T-helper 2 cell treated with Interferon-gamma antibody and Interleukin-4, amounts not matched to agents 100 ng/mL and 5 ng/mL, for 36 hours (primary cell): ENCODE measurements around the gene ZNF223. TPM values are rescaled to one million over a fixed set of nuclear protein-coding genes. Genes with fewer than 3 reads are reported as not detected.

Source experiments
- intact Hi-C: fragments of 100-400 bp; cut with micrococcal nuclease; formaldehyde crosslinking; loops from one replicate; pipeline ENCODE4 v1.15.1; 2023
- total RNA-seq: library from RNA; stranded (reverse); gene quantifications from 2 replicates; pipeline ENCODE4 v1.2.3, GENCODE V29; 2022

Gene ZNF223
- total RNA-seq, 1 donor from 2014 or later, result 0.27 TPM

DNA sequence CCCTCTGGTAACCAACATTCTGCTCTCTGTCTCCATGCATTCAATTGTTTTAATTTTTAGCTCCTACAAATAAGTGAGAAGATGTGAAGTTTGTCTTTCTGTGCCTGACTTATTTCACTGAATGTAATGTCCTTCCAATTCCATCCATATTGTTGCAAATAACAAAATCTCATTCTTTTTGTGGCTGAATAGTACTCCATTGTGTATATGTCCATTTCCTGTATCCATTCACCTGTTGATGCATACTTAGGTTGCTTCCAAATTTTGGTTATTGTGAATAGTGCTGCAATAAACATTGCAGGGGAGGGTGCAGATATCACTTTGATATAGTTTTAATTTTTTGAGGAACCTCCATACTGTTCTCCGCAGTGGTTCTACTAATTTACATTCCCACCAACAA is 17.6 kb downstream of the ZNF223 start:
- intact Hi-C loops, result no loop called here

DNA sequence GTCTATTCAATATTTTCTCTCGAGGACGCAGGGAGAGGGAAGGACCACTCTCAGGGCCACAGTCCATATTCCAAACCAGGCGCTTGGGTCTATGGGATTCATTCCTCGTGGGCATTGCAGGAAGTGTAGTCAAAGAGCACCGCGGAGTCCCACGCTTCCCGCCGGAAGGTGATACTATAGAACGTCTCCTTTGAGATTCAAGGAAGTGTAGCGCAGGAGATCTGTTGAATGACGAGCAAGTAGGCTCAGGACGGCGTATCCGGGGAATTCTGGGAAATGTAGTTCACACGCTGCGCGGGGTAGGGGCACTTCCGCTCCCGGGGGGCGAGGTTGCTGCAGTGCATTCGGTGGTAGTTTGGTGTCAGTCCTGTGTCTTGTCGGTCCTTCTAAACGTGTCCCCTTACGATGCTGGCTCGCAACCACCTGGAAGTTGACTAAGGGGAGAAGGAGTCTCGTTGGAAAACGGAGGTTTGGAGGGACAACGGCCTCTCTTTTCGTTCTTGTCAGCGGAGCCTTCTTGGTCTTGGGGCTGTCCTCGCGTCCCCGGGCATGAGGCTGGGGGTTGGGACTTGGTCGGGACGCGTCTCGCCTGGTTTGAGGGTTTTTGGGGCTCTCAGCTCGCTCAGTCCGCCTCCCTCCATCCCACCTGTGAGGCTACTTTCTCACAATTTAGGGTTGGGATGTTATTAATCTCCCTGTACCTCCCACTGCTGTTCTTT is 20.1 kb downstream of the ZNF223 start, which contains the start of gene ZNF284:
ZNF284 (plus strand) TSS at position 336 of the 719 bp plus-strand sequence. CDS start 4,231 bp downstream, outside the sequence.
- intact Hi-C loops, result loop anchor here (1.0 to 5.0 kb wide), 5 partner anchors 22 to 245 kb away; partner anchors contain the start of genes ZNF155, ZNF222, ZNF224 and ZNF234

DNA sequence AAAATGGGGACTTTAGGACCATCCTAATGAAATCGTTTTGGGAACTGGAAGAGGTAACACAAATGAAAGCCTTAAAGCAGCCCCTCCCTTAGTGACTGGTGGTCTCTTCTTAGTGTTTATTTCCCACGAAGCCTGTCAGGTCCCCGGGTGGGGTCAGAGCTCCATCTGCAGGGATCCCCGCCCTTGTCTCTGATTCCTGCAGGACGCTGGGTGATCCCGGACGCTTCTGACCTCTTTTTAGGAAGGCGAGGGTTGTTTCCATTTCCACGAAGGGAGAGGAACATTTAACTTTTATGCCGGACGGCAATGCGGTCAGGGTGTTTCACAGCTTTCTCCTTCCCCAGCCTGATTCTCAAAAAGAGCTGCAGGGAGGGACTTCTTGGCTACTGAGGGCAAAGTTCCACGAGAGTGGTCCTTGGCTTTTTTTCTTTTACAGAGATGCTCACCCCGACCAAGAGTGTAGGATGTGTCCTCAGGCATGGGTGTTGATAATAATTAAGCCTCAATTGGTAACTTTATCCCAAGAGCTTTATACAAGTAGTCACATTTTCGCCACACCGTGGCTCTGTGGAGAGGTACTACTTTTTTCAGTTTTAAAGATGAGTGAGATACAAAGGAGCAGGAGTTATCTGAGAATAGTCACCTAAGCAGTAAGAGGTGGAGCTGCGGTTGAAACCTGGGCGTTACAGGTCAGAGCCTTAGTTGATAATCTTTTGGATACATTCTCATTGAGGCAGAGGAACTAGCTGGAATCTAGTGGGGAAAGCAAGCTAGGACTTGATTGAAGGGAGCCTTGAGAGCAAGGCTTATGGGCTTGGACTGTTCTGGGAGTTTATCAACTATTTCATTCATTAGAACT is 20.9 kb downstream of the ZNF223 start:
- intact Hi-C loops, result loop anchor here (1.0 to 5.0 kb wide), 5 partner anchors 22 to 246 kb away; partner anchors contain the start of genes ZNF155, ZNF222, ZNF224 and ZNF234

DNA sequence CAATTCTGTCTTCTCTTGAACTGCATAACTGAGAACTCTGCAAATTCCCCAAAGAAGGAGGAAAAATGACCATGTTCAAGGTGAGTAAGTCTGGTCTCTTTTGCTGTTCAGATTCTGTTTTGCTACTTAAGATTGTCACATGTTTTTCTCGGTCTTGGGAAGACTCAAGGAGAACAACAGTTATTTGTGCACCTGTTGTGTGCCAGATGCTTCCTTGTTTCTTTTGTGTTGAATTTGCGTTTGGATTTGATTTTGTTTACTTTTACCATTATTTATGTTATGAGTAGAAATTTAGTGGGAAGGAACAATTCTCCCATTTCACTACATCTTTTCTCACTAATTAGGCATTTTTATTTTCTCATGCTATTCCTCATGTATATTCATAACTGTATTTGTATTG is 24.5 kb downstream of the ZNF223 start:
- intact Hi-C loops, result no loop called here

DNA sequence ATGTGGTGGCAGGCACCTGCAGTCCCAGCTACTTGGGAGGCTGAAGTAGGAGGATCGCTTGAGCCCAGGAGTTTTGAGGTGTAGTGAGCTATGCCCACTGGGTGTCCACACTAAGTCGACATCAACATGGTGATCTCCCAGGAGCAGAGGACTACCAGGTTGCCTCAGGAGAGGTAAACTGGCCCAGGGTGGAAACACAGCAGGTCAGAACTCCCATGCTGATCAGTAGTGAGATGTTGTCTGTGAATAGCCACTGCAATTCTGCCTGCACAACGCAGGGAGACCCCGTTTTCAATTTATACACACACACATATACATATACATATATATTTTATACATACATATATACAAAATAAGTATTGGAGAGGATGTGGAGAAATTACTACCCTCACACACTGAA is 40.3 kb downstream of the ZNF223 start:
- intact Hi-C loops, result no loop called here

DNA sequence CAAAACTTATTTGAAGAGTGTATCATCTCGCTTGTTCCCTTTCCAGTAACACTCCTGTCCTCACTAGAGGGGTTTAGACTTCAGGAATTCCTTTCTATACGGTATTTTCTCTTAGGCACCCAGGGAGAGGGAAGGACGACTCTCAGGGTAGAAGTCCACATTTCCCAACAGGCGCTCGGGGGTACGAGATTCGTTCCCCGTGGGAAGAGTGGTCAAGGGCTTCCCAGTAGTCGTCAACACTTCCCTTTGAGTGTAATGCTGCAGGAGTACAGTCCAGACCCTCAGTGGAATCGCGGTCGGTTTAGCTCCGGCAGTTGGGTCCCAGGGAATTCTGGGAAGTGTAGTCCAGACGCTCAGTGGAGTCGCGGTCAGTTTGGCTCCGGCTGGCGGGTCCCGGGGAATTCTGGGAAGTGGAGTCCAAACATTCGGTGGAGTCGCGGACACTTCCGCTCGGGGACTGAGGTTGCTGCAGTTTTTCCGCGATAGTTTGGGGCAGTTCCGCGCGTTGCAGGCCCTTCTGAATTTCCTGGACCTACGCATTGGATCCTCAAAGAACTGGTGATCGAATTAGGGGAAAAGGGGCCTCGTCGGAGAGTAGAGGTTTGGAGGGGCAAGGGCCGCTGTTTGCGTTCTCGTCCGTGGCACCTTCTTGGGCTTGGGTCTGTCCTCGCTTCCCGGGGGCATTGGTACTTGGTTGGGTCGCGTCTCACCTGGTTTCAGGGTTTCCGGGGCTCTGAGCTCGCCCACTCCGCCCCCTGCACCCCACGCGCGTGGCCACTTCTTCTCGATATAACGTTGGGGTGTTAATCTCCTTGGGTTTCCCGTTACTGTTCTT is 42.3 kb downstream of the ZNF223 start, which contains the start of gene ZNF224:
ZNF224 (plus strand) TSS at position 431 of the 835 bp plus-strand sequence. CDS start 3,513 bp downstream, outside the sequence.
- intact Hi-C loops, result loop anchor here (1.0 to 2.0 kb wide), 4 partner anchors 19 to 159 kb away; partner anchors contain the start of genes ZNF225, ZNF226, ZNF284 and ZNF45

DNA sequence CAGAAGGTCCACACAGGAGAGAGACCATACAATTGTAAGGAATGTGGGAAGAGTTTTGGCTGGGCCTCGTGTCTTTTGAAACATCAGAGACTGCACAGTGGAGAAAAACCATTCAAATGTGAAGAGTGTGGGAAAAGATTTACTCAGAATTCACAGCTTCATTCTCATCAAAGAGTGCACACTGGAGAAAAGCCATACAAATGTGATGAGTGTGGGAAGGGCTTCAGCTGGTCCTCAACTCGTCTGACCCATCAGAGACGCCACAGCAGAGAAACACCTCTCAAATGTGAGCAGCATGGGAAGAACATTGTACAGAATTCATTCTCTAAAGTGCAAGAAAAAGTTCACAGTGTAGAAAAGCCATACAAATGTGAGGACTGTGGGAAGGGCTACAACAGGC is 55.9 kb downstream of the ZNF223 start:
- intact Hi-C loops, result no loop called here

DNA sequence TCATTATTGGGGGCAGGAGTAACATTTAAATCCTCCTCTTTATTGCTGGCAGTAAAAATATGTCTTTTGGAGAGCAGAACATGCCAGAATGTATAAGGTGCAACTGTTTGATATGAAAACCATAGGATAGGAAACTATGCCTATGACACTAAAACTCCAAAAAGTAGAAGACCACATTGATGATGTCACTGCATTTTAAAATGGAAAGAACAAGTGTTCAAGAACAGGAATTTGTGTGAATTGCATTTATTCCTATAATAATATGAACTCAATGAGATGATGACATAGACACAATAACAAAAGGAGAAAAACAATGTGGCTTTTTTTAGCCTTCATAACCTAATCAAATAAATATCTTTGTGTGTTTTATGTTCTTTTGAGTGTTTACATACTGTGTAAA is 57.6 kb downstream of the ZNF223 start:
- intact Hi-C loops, result no loop called here

DNA sequence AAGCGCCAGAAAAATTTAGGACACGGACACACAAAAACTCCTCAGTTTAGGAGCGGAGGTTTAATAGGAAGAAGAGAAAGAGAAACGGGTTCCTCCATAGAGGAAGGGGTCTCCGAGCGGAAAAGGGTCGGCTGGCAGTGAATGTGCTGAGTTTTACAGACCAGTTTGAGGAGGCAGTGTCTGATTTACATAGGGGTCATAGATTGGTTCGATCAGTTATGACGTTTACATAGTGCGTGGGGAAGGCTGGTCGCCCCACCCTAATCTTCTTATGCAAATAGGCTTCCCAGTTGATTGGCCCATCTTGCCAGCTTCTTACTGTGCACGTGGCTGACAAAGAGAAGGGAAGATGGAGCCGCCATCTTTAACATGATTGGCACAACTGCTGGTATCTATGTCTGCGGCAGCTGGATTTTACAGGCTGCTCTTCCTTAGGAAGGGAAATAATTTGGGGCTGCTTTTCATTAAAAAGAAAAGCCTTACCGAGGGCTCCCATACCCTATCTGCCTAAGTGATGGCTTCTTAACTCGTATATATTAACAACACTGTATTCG is 60.2 kb downstream of the ZNF223 start:
- intact Hi-C loops, result loop anchor here (5.0 kb wide), 1 partner anchor 130 kb away; the partner anchor contains the start of gene ZNF155

DNA sequence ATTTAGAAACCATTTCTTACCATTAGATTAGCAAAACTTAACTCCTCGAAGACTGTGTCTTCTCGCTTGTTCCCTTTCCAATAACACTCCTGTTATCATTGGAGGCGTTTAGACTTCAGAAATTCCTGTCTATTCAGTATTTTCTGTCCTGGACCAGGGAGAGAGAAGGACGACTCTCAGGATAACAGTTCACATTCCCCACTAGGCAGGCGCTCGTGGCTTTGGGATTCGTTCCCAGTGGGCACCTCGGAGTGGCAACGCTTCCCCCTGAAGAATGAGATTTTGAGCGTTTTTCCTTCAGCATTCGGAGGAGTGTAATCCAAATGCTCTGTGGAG is 60.9 kb downstream of the ZNF223 start:
- intact Hi-C loops, result loop anchor here (1.0 to 5.0 kb wide), 9 partner anchors 18 to 388 kb away; partner anchors contain the start of genes ZNF155, ZNF180, ZNF224 and ZNF226

DNA sequence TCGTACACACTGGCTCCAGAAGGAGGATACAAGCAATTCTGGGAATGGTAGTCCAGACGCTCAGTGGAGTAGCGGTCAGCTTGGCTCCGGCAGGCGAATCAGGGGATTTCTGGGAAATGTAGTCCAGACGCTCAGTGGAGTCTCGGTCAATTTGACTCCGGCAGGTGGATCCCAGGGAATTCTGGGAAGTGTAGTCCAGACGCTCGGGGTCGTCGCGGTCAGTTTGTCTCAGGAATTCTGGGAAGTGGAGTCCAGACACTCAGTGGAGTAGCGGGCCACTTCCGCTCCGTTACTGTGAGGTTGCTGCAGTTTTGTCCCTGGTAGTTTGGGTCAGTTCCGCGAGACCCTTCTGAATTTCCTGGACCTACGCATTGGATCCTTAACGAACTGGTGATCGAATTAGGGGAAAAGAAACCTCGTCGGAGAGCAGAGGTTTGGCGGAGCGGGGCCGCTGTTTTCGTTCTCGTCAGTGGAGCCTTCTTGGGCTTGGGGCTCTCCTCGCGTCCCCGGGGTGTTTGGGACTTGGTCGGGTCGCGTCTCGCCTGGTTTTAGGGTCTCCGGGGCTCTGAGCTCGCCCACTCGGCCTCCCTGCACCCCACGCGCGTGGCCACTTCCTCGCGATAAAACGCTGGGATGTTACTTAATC is 61.4 kb downstream of the ZNF223 start, which contains the start of gene ZNF225:
ZNF225 (plus strand) TSS at position 262 of the 646 bp plus-strand sequence. CDS start 2,429 bp downstream, outside the sequence.
- intact Hi-C loops, result loop anchor here (1.0 to 5.0 kb wide), 9 partner anchors 19 to 387 kb away; partner anchors contain the start of genes ZNF155, ZNF180, ZNF224 and ZNF226

DNA sequence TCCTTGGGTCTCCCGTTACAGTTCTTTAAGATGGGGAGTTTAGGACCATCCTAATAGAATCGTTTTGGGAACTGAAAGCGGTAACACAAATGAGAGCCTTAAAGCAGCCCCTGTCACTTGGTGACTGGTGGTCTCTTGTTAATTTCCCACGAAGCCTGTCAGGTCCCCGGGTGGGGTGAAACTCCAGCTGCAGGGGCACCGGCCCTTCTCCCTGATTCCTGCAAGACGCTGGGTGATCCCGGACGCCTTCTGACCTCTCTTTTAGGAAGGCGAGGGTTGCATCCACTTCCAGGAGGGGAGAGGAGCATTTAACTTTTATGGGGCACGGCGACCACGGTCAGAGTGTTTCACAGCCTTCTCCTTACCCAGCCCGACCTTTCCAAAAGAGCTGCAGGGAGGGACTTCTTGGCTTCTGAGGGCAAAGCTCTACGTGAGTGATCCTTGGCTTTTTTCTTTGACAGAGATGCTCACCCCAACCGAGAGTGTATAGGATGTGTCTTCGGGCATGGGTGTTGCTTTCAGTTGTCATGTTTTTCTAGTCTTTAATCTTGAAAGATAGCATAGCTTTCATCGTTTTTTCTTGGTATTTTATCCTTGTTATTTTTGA is 62.1 kb downstream of the ZNF223 start:
- intact Hi-C loops, result loop anchor here (1.0 to 5.0 kb wide), 9 partner anchors 20 to 386 kb away; partner anchors contain the start of genes ZNF155, ZNF180, ZNF224 and ZNF226

Other genes with a start within 250 kb of the ZNF223 start
- 0.45 and 0.57 TPM in 2 replicates for gene LYPD5, start 249.6 kb upstream of the ZNF223 start, total RNA-seq
- gene ZNF283, start 224.7 kb upstream of the ZNF223 start, total RNA-seq, result 6.9 and 7.8 TPM in 2 replicates
- gene ZNF404, start 168.1 kb upstream of the ZNF223 start, total RNA-seq, result 1.2 and 1.5 TPM in 2 replicates
- gene ZNF45, start 116.8 kb upstream of the ZNF223 start, total RNA-seq, result 13.9 and 14.4 TPM in 2 replicates
- 0.75 and 0.77 TPM in 2 replicates for gene ZNF221, start 100.8 kb upstream of the ZNF223 start, total RNA-seq
- gene ZNF155, start 67.8 kb upstream of the ZNF223 start, total RNA-seq, result 6.2 and 6.8 TPM in 2 replicates
- 3.7 and 5.5 TPM in 2 replicates for gene ZNF230, start 49.1 kb upstream of the ZNF223 start, total RNA-seq
- gene ZNF222, start 26.7 kb upstream of the ZNF223 start, total RNA-seq, result 2.0 and 2.7 TPM in 2 replicates
- 1.4 and 2.0 TPM in 2 replicates for gene ZNF284, start 20.1 kb downstream of the ZNF223 start, total RNA-seq
- 31.4 and 33.8 TPM in 2 replicates for gene ZNF224, start 42.3 kb downstream of the ZNF223 start, total RNA-seq
- gene ZNF225, start 61.4 kb downstream of the ZNF223 start, total RNA-seq, result 4.3 and 5.4 TPM in 2 replicates
- 11.1 and 12.6 TPM in 2 replicates for gene ZNF234, start 89.5 kb downstream of the ZNF223 start, total RNA-seq
- 13.7 and 14.2 TPM in 2 replicates for gene ZNF226, start 113.1 kb downstream of the ZNF223 start, total RNA-seq
- gene ZNF227, start 160.5 kb downstream of the ZNF223 start, total RNA-seq, result 24.8 and 26.3 TPM in 2 replicates
- 0.41 TPM in 1 of 2 replicates, not detected in the other for gene ZNF233, start 207.8 kb downstream of the ZNF223 start, total RNA-seq